HCT116 (cell line): Measurements from ENCODE around the gene ZNF425. TPM values are rescaled to one million over a fixed set of nuclear protein-coding genes. Genes with fewer than 3 reads are reported as not detected.

Source experiments
- ATAC-seq: fragments of 200-7000 bp; cut with Tn5 transposase; 2 replicates; pipeline ENCODE4 v1.9.1; 2020; ENCODE audit warnings: mild to moderate bottlenecking, moderate library complexity
- BruUV-seq: library from RNA; stranded (reverse); fragments of 400-500 nt; replicated peaks from 2 replicates; lab custom pipeline; 2021; lab: Mats Ljungman, UMichigan
- CTCF ChIA-PET: fragments of 300-600 bp; sonication (Branson Sonifier 250); formaldehyde crosslinking; loops from one replicate; lab custom pipeline; 2021; ENCODE audit warnings: antibody characterized with exemption; lab: Charles Lee
- POLR2A ChIA-PET: fragments of 300-600, 350-600 bp; sonication (Branson Sonifier 250); formaldehyde crosslinking; loops from one replicate; lab custom pipeline; 2021; ENCODE audit warnings: antibody characterized with exemption; lab: Charles Lee
- RAD21 ChIA-PET, 2 experiments: fragments of 300-600 bp; sonication (Branson Sonifier 250); formaldehyde crosslinking; loops; one replicate each; lab custom pipeline; 2023; ENCODE audit warnings: low total read pairs in 2 of 2; ENCODE audit not compliant: uncharacterized antibody in 2 of 2, unreplicated experiment in 2 of 2, low non-redundant PET in 1 of 2; lab: Charles Lee
- DNase-seq: peaks from one replicate; pipeline ENCODE4 v3.0.0-alpha.2; 2010; ENCODE audit warnings: low read depth, low spot score
- H2AFZ ChIP-seq: fragments of 200-600 bp; shearing (Covaris generic), sonication (generic); 2 replicates; pipeline ENCODE4 v1.6.1; 2017; ENCODE audit warnings: low read depth, mixed run types, mixed read lengths, antibody characterized with exemption, low read length; ENCODE audit not compliant: poor library complexity, severe bottlenecking
- H3K27ac ChIP-seq: 2 replicates; pipeline ENCODE4 v1.5.1; 2012; ENCODE audit warnings: low read depth, low read length
- H3K27me3 ChIP-seq: fragments of 200-600 bp; sonication (generic); 2 replicates; pipeline ENCODE4 v1.6.1; 2016; ENCODE audit warnings: mixed run types, low read length, mixed read lengths; ENCODE audit not compliant: insufficient read depth
- H3K36me3 ChIP-seq, 2 experiments: fragments of 200-500 bp in 1 of 2; fragments of 200-600 bp in 1 of 2; sonication (Bioruptor generic) in 1 of 2; sonication (generic) in 1 of 2; 2 replicates each; pipeline versions ENCODE4 v1.5.1 to v1.6.1; 2014 to 2016; ENCODE audit warnings: low read length in 2 of 2, inconsistent platforms in 1 of 2, mixed read lengths in 1 of 2, mixed run types in 1 of 2; ENCODE audit not compliant: insufficient read depth in 2 of 2, control insufficient read depth in 1 of 2
- H3K4me1 ChIP-seq, 2 experiments: fragments of 200-600 bp in 1 of 2; sonication (generic) in 1 of 2; 2 replicates each; pipeline versions ENCODE4 v1.5.1 to v1.6.1; 2012 to 2017; ENCODE audit warnings: low read length in 2 of 2, inconsistent platforms in 1 of 2, mild to moderate bottlenecking in 1 of 2, mixed read lengths in 1 of 2, mixed run types in 1 of 2, moderate library complexity in 1 of 2; ENCODE audit not compliant: insufficient read depth in 2 of 2, control insufficient read depth in 1 of 2
- H3K4me2 ChIP-seq: fragments of 200-600 bp; sonication (generic); 2 replicates; pipeline ENCODE4 v1.6.1; 2017; ENCODE audit warnings: mixed run types, low read length, mixed read lengths
- H3K4me3 ChIP-seq, 2 experiments: fragments of 200-600 bp in 1 of 2; sonication (generic) in 1 of 2; replicated peaks in 1 of 2; 2 replicates each; pipeline ENCODE4 v1.5.1; 2011 to 2016; ENCODE audit warnings: low read length in 2 of 2, control low read depth in 1 of 2, low read depth in 1 of 2, mild to moderate bottlenecking in 1 of 2, mixed read lengths in 1 of 2, mixed run types in 1 of 2
- H3K79me2 ChIP-seq: fragments of 200-600 bp; sonication (generic); 2 replicates; pipeline ENCODE4 v1.6.1; 2017; ENCODE audit warnings: mild to moderate bottlenecking, mixed run types, low read length, moderate library complexity, mixed read lengths; ENCODE audit not compliant: insufficient read depth
- H3K9ac ChIP-seq: fragments of 200-600 bp; sonication (generic); 2 replicates; pipeline ENCODE4 v1.6.1; 2016; ENCODE audit warnings: low read length, mixed read lengths
- H3K9me2 ChIP-seq: fragments of 200-600 bp; sonication (generic), shearing (Covaris generic); 2 replicates; pipeline ENCODE4 v1.6.1; 2017; ENCODE audit warnings: mixed run types, mild to moderate bottlenecking, moderate library complexity; ENCODE audit not compliant: insufficient read depth
- H3K9me3 ChIP-seq, 2 experiments: fragments of 200-500 bp in 1 of 2; fragments of 200-600 bp in 1 of 2; sonication (Bioruptor generic) in 1 of 2; sonication (generic) in 1 of 2; 2 replicates each; pipeline ENCODE4 v1.6.1; 2014 to 2017; ENCODE audit warnings: low read length in 2 of 2, mixed read lengths in 2 of 2, inconsistent platforms in 1 of 2, low read depth in 1 of 2, mild to moderate bottlenecking in 1 of 2, mixed run types in 1 of 2, moderate library complexity in 1 of 2; ENCODE audit not compliant: control insufficient read depth in 1 of 2, insufficient read depth in 1 of 2
- H4K20me1 ChIP-seq: fragments of 200-600 bp; sonication (generic), shearing (Covaris generic); 2 replicates; pipeline ENCODE4 v1.6.1; 2017; ENCODE audit warnings: mixed run types, mild to moderate bottlenecking, moderate library complexity; ENCODE audit not compliant: insufficient read depth
- CBX3 ChIP-seq: IDR thresholded peaks from 2 replicates; pipeline ENCODE4 v1.6.1; 2012; ENCODE audit warnings: low read depth
- CEBPB ChIP-seq: IDR thresholded peaks from 2 replicates; pipeline ENCODE4 v1.6.1; 2012; ENCODE audit warnings: low read depth
- EGR1 ChIP-seq: IDR thresholded peaks from 2 replicates; pipeline ENCODE4 v1.6.1; 2012; ENCODE audit warnings: low read depth
- ELF1 ChIP-seq: IDR thresholded peaks from 2 replicates; pipeline ENCODE4 v1.6.1; 2012; ENCODE audit warnings: low read depth, borderline replicate concordance
- EZH2phosphoT487 ChIP-seq: fragments of 200-600 bp; IDR thresholded peaks from 2 replicates; pipeline ENCODE4 v1.6.1; 2018; ENCODE audit warnings: antibody characterized with exemption, borderline replicate concordance
- FOSL1 ChIP-seq: IDR thresholded peaks from 2 replicates; pipeline ENCODE4 v1.6.1; 2012; ENCODE audit warnings: low read depth
- POLR2A ChIP-seq: IDR thresholded peaks from 2 replicates; pipeline ENCODE4 v1.7.0; 2011; ENCODE audit warnings: borderline replicate concordance; ENCODE audit not compliant: insufficient read depth, insufficient read length; ENCODE audit errors: extremely low read depth
- SIN3A ChIP-seq: IDR thresholded peaks from 2 replicates; pipeline ENCODE4 v1.6.1; 2012; ENCODE audit warnings: low read depth
- TCF7L2 ChIP-seq: IDR thresholded peaks from 2 replicates; pipeline ENCODE4 v1.7.0; 2011; ENCODE audit warnings: borderline replicate concordance, inconsistent platforms; ENCODE audit not compliant: insufficient read depth, insufficient read length; ENCODE audit errors: extremely low read depth
- YY1 ChIP-seq: IDR thresholded peaks from 2 replicates; pipeline ENCODE4 v1.6.1; 2011; ENCODE audit warnings: low read length, low read depth, moderate library complexity, mild to moderate bottlenecking; ENCODE audit not compliant: insufficient replicate concordance; ENCODE audit errors: extremely low read depth
- ZFX ChIP-seq: fragments of 450-650 bp; IDR thresholded peaks from 2 replicates; pipeline ENCODE4 v1.6.1; 2017
- ZNF274 ChIP-seq: fragments of 200-500 bp; sonication (Bioruptor generic); IDR thresholded peaks from 2 replicates; pipeline ENCODE4 v1.6.1; 2014; ENCODE audit warnings: mild to moderate bottlenecking, low read depth, low read length, inconsistent platforms
- intact Hi-C: fragments of 100-400 bp; cut with micrococcal nuclease; formaldehyde crosslinking; loops from 2 replicates; pipeline ENCODE4 v1.10.0; 2022
- total RNA-seq: library from RNA; stranded (reverse); gene quantifications from one replicate; pipeline ENCODE4 v1.2.1, GENCODE V29; 2021; ENCODE audit not compliant: unreplicated experiment
- TF ChIP-seq, protein P1 (sequence below): IDR thresholded peaks from 2 replicates; pipeline ENCODE4 v1.6.1; 2012; ENCODE audit warnings: low read depth
- TF ChIP-seq, protein P2 (sequence below): IDR thresholded peaks from 2 replicates; pipeline ENCODE4 v1.6.1; 2012

Gene ZNF425
- total RNA-seq, 1 experiment from 2014 or later: 2.1 TPM

DNA sequence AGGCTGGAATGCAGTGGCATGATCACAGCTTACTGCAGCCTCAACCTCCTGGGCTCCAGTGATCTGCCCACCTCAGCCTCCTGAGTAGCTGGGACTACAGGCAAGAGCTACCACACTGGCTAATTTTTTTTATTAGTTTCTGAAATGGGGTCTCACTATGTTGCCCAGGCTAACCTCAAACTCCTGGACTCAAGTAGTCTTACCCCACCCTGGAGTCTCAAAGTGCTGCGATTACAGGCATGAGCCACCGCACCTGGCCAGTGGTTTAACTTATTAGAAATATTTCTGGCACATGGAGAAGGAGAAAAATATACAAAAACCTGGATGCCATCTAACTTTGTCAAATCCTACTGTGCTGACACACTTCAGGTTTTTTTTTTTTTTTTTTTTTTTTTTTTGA is 50.8 kb downstream of the ZNF425 start:
- H3K36me3 ChIP-seq: peaks cover 0 to 24% of the 10 kb centered on the region in 2 experiments; a peak in 2 of 4 replicates
- H3K9me2 ChIP-seq: no peaks in the 10 kb centered on the region
- H3K4me1 ChIP-seq: peaks cover 4 to 24% of the 10 kb centered on the region in 2 experiments; a peak in 3 of 4 replicates
- H3K4me3 ChIP-seq: no peak overlapping the region
- H3K79me2 ChIP-seq: peaks cover 34% of the 10 kb centered on the region
- POLR2A ChIA-PET: no interaction called here
- no peak overlapping the region for H2AFZ ChIP-seq
- no peaks in the 10 kb centered on the region for H4K20me1 ChIP-seq
- RAD21 ChIA-PET: interaction anchor here in 1 of 2 experiments (0.7 kb wide), 1 partner anchor 9 kb away, joined by 3 read pairs; no protein-coding TSS in a partner anchor
- no peak overlapping the region for H3K4me2 ChIP-seq
- H3K9ac ChIP-seq: no peak overlapping the region
- no peaks in the 10 kb centered on the region for H3K9me3 ChIP-seq
- DNase-seq (no peak), ATAC-seq (no peak)
- no peaks in the 10 kb centered on the region for H3K27me3 ChIP-seq
- no peak overlapping the region for H3K27ac ChIP-seq
- CTCF ChIA-PET: interaction anchor here (0.7 to 1.7 kb wide), 2 partner anchors 9 to 17 kb away, joined by 4 to 5 read pairs; no protein-coding TSS in a partner anchor
- intact Hi-C loops: no loop called here
- no TSS peak for BruUV-seq
- no peak for TF ChIP-seq CBX3
- no peak for TF ChIP-seq FOSL1

DNA sequence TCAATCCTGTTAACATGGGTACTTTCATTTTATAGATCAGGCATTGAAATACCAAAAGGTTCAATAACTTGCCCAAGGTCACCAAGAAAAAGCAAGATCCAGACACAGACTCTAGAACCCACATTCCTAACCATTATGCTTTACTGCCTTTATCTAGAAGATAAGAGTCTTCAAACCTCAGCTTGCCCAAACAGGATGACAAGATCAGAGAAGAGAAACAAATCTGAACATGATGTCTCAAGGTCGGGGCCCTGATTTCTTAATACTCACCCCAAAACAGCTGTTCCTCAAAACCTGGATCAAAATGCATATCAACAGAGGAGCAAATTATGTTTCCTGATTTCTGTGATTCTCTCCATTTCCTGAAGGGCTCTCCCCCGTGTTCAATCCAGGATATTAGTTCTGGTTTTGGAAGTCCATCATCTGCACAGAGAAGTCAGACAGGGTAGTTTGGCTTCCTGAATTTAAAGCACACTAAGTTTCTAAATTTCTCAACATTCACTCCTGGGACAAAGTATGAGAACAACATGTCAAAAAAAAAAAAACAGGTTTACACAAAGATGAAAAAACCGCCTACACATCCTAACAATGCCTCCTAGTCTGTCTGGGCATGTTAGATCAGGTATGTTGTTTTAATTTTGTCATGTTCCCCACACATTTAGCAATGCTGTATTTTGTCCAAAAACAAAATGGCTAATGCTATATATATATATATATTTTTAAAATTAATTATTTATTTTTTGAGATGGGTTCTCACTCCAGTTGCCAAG is 51.8 kb downstream of the ZNF425 start:
- POLR2A ChIA-PET: no interaction called here
- intact Hi-C loops: no loop called here
- no peak for DNase-seq
- H2AFZ ChIP-seq: no peak overlapping the region
- no TSS peak for BruUV-seq
- no peaks in the 10 kb centered on the region for H4K20me1 ChIP-seq
- RAD21 ChIA-PET: no interaction called here
- H3K27ac ChIP-seq: no peak overlapping the region
- no peak overlapping the region for H3K4me2 ChIP-seq
- H3K36me3 ChIP-seq: peaks cover 4 to 26% of the 10 kb centered on the region in 2 experiments; a peak in 3 of 4 replicates
- H3K27me3 ChIP-seq: no peaks in the 10 kb centered on the region
- H3K9me3 ChIP-seq: no peaks in the 10 kb centered on the region
- no peak for ATAC-seq
- CTCF ChIA-PET: interaction anchor here (1.7 kb wide), 1 partner anchor 8 kb away, joined by 5 read pairs; no protein-coding TSS in a partner anchor
- peaks cover 40% of the 10 kb centered on the region for H3K79me2 ChIP-seq
- no peak overlapping the region for H3K9ac ChIP-seq
- H3K9me2 ChIP-seq: no peaks in the 10 kb centered on the region
- H3K4me1 ChIP-seq: peaks cover 4 to 24% of the 10 kb centered on the region in 2 experiments; a peak in 3 of 4 replicates
- H3K4me3 ChIP-seq: no peak overlapping the region
- TF ChIP-seq YY1 (no peak), EZH2phosphoT487 (no peak), CEBPB (no peak), TCF7L2 (no peak), SIN3A (no peak), POLR2A (no peak), ELF1 (no peak), ZNF274 (no peak), EGR1 (no peak), CBX3 (no peak), ZFX (no peak)
- TF ChIP-seq, protein P1, sequence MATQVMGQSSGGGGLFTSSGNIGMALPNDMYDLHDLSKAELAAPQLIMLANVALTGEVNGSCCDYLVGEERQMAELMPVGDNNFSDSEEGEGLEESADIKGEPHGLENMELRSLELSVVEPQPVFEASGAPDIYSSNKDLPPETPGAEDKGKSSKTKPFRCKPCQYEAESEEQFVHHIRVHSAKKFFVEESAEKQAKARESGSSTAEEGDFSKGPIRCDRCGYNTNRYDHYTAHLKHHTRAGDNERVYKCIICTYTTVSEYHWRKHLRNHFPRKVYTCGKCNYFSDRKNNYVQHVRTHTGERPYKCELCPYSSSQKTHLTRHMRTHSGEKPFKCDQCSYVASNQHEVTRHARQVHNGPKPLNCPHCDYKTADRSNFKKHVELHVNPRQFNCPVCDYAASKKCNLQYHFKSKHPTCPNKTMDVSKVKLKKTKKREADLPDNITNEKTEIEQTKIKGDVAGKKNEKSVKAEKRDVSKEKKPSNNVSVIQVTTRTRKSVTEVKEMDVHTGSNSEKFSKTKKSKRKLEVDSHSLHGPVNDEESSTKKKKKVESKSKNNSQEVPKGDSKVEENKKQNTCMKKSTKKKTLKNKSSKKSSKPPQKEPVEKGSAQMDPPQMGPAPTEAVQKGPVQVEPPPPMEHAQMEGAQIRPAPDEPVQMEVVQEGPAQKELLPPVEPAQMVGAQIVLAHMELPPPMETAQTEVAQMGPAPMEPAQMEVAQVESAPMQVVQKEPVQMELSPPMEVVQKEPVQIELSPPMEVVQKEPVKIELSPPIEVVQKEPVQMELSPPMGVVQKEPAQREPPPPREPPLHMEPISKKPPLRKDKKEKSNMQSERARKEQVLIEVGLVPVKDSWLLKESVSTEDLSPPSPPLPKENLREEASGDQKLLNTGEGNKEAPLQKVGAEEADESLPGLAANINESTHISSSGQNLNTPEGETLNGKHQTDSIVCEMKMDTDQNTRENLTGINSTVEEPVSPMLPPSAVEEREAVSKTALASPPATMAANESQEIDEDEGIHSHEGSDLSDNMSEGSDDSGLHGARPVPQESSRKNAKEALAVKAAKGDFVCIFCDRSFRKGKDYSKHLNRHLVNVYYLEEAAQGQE: no peak
- TF ChIP-seq, protein P2, sequence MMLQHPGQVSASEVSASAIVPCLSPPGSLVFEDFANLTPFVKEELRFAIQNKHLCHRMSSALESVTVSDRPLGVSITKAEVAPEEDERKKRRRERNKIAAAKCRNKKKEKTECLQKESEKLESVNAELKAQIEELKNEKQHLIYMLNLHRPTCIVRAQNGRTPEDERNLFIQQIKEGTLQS: no peak
